NCI-H1092 treated with DMSO at 0.1 percent for 48 hours (cell line): Measurements from ENCODE around the gene PXT1.

ENCODE experiments used
- DNase-seq: peaks from one replicate; lab custom pipeline; 2025; lab: John Stamatoyannopoulos, UW

PXT1 gene

DNA sequence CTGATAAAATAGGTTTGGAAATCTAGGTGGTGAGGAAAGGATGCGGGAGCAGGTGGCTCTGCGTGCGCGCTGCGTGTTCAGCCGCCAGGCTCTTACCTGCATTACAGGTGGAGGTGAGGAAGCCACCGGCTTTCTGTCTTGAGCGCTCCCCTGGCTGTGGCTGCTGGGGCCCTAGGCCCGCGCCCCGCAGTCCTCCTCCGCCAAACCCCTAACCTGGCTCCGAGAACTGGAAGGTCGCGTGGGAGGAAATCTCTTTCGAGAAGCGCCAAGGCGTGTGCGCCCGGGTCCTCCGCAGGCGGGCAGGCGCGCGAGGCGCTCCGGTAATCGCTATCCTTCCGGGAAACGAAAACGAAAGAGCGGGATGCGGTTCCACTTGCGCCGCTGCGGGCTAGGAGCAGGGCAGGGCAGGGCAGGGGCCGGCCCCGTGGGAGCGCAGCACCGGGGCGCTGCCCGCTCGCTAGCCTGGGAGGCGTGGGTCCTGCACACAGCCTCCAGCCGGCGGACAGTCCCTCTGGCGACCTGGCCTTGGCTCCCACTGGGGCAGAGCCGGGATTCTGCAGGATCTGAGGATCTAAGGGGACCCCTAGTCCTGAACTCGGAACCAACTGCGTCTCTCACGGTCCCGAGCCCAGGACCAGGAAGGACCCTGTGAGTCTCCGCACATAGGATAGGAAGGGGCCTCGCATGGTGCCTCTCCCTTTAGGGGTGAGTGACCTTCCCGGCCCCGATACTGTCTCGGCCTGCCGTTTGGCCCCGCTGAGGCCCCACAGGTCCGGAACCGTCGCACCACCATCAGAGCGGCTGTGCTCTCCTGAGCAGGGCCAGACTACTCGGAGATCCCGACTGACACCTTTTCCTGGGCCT lies 55.0 kb downstream of the PXT1 start, which contains the start of gene ETV7:
ETV7 (minus strand) TSS at position 230 of the 864 bp plus-strand sequence; CDS start at position 102, 128 bp downstream.
- DNase-seq = no peak

GRCh38 chr6:36386495-36387439 lies 55.9 kb downstream of the PXT1 start:
- peak; percentile 16 for DNase-seq

DNA sequence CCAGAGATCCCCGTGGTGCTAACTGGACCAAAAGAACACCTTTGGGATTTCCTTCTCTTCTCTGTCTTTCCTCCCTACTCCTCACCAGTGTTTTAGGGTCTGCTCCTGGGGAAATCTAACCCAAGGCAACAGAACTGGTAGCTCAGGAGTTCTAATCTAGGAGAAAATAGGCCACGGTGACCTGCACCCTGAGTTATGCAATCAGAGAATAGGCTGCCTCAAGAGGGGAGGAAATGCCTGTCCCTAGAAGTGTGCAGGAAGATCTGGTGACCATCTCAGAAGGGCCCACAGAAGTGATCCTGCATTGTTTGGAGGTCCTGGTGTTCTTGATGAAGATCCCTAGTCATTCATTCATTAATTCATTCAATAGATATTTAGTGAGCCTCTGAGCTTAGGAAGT lies 58.6 kb downstream of the PXT1 start:
- DNase-seq = no peak

DNA sequence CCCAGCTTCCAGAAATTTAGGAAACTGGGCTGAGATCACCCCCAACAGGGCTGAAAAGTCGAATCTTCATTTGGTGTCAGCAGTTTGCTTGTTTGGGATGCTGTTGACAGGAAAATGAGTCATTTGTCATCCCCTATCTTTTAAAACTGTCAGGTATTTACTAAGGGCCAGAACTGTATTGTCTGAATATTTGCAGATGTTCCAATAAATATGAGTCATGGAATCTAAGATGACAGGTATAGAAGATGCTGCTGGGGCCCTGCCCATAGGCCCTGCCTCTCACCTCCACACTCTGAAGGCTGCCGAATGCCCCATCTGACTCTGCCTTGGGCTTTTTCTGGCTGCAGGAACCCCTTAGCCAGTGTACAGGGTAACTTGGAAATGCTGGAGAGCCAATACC lies 59.0 kb downstream of the PXT1 start:
- DNase-seq = no peak

GRCh38 chr6:36382976-36383375 lies 59.7 kb downstream of the PXT1 start:
- DNase-seq = no peak

- no peak for DNase-seq
Measured at GRCh38 chr6:36381502-36382389, 60.9 kb downstream of the PXT1 start.

DNA sequence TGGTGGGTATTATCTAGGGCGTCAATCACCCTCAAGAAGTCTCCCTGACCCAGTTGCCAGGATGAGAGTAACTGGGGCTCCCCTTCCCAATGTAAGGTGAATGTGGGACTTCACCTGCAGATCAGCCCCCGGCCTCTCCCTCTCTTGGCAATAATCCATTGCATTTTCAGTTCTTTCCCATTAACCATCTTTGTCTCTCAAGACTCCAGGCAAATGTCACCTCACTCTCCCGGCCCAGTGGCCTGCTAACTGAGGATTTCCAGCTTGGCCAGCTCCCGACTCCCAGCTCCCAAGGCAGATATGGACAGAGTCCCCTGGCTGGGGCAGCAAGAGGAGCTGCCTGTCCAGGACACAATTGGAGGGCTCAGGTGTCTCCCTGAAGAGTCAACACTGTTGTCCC lies 62.5 kb downstream of the PXT1 start:
- DNase-seq = no peak

DNA sequence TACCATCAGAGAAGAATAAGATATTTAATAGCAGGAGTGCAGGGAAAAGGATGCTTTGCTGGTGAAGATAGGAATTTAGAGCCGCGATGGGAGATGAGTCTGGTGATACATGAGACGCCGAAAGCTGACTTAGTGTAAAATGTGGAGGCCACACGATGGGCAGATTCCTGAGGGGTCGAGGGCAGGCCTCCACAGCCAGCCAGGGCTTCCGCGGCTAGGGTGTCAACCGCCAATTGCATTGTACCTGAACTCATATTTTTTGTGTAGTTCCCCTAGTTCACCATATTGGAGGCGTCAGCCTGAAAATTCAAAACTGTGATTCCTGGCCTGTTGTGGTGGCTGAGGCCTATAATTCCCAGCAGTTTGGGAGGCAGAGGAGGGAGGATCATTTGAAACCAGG lies 63.7 kb downstream of the PXT1 start:
- DNase-seq = no peak

DNA sequence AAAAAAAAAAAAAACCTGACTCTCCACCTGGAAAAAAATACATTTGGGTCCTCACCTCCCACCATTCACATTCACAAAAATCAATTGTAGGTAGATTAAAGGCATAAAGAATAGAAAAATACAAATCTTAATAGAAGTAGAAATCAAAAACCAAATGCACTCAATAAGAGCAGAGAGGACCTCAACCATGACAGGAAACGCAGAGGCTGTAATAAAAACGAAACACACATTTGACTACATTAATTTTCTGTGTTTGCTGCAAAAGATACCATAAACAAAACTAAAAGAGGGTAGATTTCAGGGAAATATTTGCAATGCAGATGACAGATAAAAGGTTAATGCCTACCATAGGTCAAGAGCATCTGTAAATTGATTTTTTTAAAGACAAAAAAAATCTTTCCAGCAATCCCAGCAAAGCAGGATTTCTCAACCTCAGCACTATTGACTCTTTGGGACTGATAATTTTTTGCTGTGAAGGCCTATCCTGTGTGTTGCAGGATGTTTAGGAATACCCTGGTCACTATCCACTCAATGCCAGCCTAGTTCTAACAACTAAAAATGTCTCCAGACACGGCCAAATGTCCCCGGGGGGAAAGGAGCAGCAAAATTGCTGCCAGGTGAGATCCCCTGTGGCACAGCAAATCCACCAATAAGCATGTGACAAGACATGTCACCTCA lies 64.3 kb downstream of the PXT1 start:
- no peak for DNase-seq

DNA sequence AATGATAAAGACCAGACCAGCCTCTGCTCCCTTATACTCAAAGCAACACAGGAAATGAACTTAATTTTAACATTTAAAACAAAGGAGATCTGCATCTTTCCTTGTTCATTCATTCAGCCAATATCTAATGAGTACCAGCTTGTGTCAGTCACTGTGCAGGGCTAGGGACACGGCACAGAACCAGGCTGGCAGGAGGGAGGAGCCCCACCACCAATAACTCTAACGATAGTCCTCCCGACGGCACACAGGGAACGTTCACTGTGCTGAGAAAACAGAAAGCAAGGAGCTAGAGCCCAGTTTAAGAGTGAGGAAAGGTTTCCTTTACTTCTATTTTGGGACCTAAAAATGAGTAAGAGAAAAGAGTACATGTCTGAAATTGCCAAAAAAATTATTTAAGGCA lies 65.1 kb downstream of the PXT1 start:
- no peak for DNase-seq

DNA sequence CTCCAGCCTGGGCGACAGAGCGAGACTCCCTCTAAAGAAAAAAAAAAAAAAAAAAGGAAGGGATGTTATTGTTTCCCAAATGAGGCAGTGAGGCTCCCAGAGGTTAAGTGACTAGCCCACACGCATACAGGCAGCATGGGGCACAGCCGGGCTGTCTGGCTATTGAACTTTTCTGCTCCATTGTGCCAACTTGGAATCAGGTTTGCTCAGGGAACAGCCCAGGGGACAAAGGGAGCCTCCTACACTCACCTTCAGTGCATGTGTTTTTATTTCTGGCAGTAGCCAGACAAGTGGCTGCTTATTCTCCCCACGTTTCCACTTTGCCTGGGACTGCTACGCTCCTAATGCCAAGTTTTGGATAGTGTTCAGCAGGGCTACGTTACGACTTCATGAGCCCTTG lies 65.9 kb downstream of the PXT1 start:
- DNase-seq = no peak

GRCh38 chr6:36376183-36376582 lies 66.5 kb downstream of the PXT1 start:
- no peak for DNase-seq

- no peak for DNase-seq
Measured at GRCh38 chr6:36375644-36376155, 67.0 kb downstream of the PXT1 start.

- DNase-seq = no peak
Measured at GRCh38 chr6:36374972-36375371, 67.7 kb downstream of the PXT1 start.

DNA sequence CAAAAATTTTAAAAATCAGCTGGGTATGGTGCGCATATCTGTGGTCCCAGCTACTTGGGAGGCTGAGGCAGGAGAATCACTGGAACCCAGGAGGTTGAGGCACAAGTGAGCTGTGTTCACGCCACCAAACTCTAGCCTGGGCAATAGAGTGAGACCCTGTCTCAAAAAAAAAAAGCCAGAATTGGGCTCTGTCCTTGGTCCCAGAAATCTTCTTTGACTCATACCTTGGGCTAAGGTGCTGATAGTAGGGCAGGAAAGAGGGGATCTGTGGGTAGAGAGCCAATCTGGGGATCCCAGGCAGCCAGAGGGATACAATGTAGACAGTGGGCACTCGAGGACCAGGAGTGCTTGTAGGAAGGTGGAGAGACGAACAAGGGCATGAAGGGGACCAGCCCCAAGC lies 68.5 kb downstream of the PXT1 start:
- DNase-seq = no peak

GRCh38 chr6:36373368-36374019 lies 69.2 kb downstream of the PXT1 start:
- no peak for DNase-seq

DNA sequence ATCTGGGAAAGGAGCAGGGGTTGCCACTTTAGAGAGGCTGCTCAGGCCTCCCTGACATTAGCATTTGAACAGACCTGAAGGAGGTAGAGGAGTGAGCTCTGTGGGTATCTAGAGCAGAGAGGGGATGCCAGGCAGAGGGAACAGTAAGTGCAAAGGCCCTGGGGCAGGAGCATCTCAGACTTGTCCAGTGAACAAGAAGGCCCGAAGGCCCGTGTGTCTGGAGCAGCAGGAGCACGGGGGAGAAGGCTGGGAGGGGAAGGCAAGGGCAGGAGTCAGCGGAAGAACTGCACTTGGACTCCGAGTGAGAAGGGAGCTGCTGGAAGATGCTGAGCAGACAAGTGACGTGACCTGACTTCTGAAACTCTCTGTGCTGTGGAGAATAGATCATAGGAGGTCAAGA lies 70.6 kb downstream of the PXT1 start:
- no peak for DNase-seq

- no peak for DNase-seq
Measured at GRCh38 chr6:36371211-36371610, 71.4 kb downstream of the PXT1 start.

DNA sequence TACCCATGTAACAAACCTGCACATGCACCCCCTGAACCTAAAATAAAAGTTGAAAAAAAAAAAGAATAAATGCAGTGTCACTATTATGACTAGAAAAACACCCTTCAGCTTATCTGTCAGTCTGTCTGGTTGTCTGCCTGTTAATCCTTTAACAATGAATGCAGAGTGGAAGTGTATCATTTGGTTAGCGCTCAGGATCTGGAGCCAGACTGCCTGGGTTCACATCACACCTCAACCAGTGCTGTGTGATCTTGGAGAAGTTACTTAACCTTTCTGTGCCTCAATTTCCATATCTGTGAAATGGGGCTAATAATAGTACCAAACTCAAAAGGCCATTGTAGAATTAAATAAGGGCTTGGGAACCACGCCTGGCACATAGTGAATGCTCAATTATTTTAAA lies 72.0 kb downstream of the PXT1 start:
- no peak for DNase-seq
